Upper lobe of left lung (tissue), 6 donors: Measurements from ENCODE around the gene MRPS18A. TPM values are rescaled to one million over a fixed set of nuclear protein-coding genes. Genes with fewer than 3 reads are reported as not detected.

Experiments used
- ATAC-seq, 2 donors: fragments of 200-7000 bp; cut with Tn5 transposase; one replicate each; pipeline ENCODE4 v1.9.1; 2022; ENCODE audit warnings: mild to moderate bottlenecking in 2 of 2, moderate library complexity in 2 of 2; ENCODE audit not compliant: low FRiP score in 2 of 2
- DNase-seq, 2 donors: peaks; one replicate each; pipeline ENCODE4 v3.0.0-alpha.2; 2019 to 2020
- H3K27ac ChIP-seq, 4 donors: fragments of 200-600 bp; sonication (generic); one replicate each; pipeline ENCODE4 v1.5.1; 2016 to 2019
- H3K27me3 ChIP-seq, 4 donors: fragments of 200-600 bp; sonication (generic); one replicate each; pipeline ENCODE4 v1.5.1; 2017 to 2019
- H3K36me3 ChIP-seq, 4 donors: fragments of 200-600 bp; sonication (generic); one replicate each; pipeline ENCODE4 v1.5.1; 2016 to 2019
- H3K4me1 ChIP-seq, 4 donors: fragments of 200-600 bp; sonication (generic); one replicate each; pipeline ENCODE4 v1.5.1; 2018 to 2019
- H3K4me3 ChIP-seq, 4 donors: fragments of 200-600 bp; sonication (generic); one replicate each; pipeline ENCODE4 v1.5.1; 2017 to 2019; ENCODE audit warnings: mild to moderate bottlenecking in 2 of 4, moderate library complexity in 1 of 4
- H3K9me3 ChIP-seq, 4 donors: fragments of 200-600 bp; sonication (generic); one replicate each; pipeline ENCODE4 v1.5.1; 2018 to 2019
- EP300 ChIP-seq, 4 donors: sonication (generic); formaldehyde crosslinking; IDR thresholded peaks; one replicate each; pipeline ENCODE4 v1.5.1; 2017; ENCODE audit warnings: antibody characterized with exemption in 4 of 4, control low read depth in 2 of 4
- POLR2A ChIP-seq, 4 donors: fragments of 450-650 bp; IDR thresholded peaks; one replicate each; pipeline ENCODE4 v1.5.1; 2016 to 2017; ENCODE audit warnings: antibody characterized with exemption in 4 of 4, mild to moderate bottlenecking in 2 of 4
- POLR2AphosphoS5 ChIP-seq, 2 donors: sonication (generic); formaldehyde crosslinking; IDR thresholded peaks; one replicate each; pipeline ENCODE4 v1.5.1; 2017; ENCODE audit warnings: antibody characterized with exemption in 2 of 2
- WGBS, 2 donors: methylation state at CpG; one replicate each; pipeline ENCODE4 v1.1.5; 2017 to 2018; 5-methylcytosine and 5-hydroxymethylcytosine counted together
- total RNA-seq, 6 donors: library from RNA; depleted of rRNA in 4 of 6; stranded (reverse); fragments of >200 nt in 4 of 6; gene quantifications; one replicate each; pipeline versions ENCODE4 v1.1.0 to v1.2.1, GENCODE V29; 2016 to 2021
- TF ChIP-seq, protein P1 (sequence below), 6 experiments: fragments of 450-650 bp in 4 of 6; fragments of 200-600 bp in 2 of 6; sonication (generic) in 2 of 6; IDR thresholded peaks; one replicate each; pipeline ENCODE4 v1.5.1; 2016 to 2019; ENCODE audit warnings: antibody characterized with exemption in 6 of 6
- donor health status: DM: no; HTN: no; CAD: no; lungs with moderate emphysema.
- donor health status: DM: no; HTN: yes; CAD: no; lungs with severe emphysema.

Gene MRPS18A
- total RNA-seq, 6 donors from 2014 or later: 21.0 to 45.6 (median 33.4) TPM

DNA sequence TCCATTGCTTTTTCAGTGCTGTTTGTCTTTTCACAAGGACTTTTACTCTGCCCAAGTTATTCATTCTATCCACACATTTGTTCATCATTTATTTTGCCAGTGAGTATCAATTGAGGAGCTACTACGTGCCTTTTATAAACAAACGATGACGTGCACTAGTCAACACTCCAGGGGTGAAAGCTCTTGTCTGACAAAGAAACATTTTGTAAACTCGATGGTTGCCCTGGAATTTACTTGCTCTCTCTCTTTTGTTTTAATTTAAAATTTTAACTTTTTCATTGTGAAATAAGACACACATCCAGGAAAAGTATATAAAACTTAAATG, 8.3 kb upstream of the MRPS18A start:
- H3K27me3 ChIP-seq: no peaks in the 10 kb centered on the region
- WGBS, 2 donors: 64 to 65% methylated on average over 4 of the region's 4 CpGs
- no peak overlapping the region for H3K4me3 ChIP-seq
- no peaks in the 10 kb centered on the region for H3K36me3 ChIP-seq
- peaks cover 26 to 34% (median 31%) of the 10 kb centered on the region in 4 donors for H3K4me1 ChIP-seq
- no peaks in the 10 kb centered on the region for H3K9me3 ChIP-seq
- no peak for DNase-seq
- peak overlapping the region in 2 of 4 donors; percentile 72 to 76 for H3K27ac ChIP-seq
- no peak for ATAC-seq
- TF ChIP-seq POLR2A (IDR thresholded peaks at IDR 0.05): no peak

DNA sequence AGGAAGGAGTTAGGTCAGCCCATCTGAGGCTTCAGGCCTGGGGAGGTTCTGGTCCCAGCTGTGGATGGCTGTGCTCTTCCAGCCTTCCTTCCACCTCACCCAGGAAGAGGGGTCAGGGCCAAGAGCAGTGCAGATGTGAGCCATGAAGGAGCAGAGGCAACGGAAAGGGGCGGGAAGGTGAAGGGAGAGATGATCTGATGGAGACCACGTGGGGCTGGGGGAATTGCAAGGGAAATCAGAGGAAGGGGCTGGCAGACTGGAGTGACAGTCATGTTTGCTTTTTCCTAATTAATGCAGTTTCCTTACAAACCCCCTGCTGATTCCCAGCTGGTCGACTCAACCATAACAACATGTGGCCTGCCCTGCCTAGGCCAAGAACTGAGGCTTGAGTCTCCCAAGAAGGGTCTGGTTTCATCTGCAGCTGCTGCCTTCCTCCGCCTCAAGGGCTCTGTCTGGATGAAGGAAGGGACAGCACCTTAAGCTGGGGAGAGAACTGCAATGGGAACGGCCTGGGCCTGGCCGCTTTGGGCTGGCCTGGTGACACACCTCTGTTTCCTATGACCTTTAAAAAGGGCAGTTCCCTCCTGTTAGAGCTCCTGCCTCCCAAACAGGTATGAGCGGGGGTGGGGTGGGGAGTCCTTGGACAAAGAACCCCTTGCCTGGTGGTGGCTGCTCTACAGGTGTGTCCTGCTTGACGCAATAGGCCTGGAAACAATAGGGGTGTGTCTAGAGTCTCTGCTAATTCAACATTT, 7.8 kb upstream of the MRPS18A start:
- ATAC-seq (peak; percentile 65 to 90), DNase-seq (peak in 1 of 2 donors; percentile 86)
- peaks cover 24 to 30% (median 27%) of the 10 kb centered on the region in 4 donors for H3K4me1 ChIP-seq
- TF ChIP-seq EP300 (IDR thresholded peaks at IDR 0.05): no peak
- TF ChIP-seq, protein P1, sequence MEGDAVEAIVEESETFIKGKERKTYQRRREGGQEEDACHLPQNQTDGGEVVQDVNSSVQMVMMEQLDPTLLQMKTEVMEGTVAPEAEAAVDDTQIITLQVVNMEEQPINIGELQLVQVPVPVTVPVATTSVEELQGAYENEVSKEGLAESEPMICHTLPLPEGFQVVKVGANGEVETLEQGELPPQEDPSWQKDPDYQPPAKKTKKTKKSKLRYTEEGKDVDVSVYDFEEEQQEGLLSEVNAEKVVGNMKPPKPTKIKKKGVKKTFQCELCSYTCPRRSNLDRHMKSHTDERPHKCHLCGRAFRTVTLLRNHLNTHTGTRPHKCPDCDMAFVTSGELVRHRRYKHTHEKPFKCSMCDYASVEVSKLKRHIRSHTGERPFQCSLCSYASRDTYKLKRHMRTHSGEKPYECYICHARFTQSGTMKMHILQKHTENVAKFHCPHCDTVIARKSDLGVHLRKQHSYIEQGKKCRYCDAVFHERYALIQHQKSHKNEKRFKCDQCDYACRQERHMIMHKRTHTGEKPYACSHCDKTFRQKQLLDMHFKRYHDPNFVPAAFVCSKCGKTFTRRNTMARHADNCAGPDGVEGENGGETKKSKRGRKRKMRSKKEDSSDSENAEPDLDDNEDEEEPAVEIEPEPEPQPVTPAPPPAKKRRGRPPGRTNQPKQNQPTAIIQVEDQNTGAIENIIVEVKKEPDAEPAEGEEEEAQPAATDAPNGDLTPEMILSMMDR (IDR thresholded peaks at IDR 0.05): no peak
- no peak for TF ChIP-seq POLR2AphosphoS5 (IDR thresholded peaks at IDR 0.05)
- TF ChIP-seq POLR2A (IDR thresholded peaks at IDR 0.05): no peak
- H3K36me3 ChIP-seq: no peaks in the 10 kb centered on the region
- H3K27me3 ChIP-seq: no peaks in the 10 kb centered on the region
- WGBS, 2 donors: 85 to 88% methylated on average over 9 of the region's 9 CpGs
- peak overlapping the region in 3 of 4 donors; percentile 61 to 76 (median 72) for H3K27ac ChIP-seq
- no peak overlapping the region for H3K4me3 ChIP-seq
- no peaks in the 10 kb centered on the region for H3K9me3 ChIP-seq

- Histone ChIP-seq H3K27me3 (no peaks in the 10 kb centered on the region), H3K36me3 (no peaks in the 10 kb centered on the region), H3K4me3 (no peak overlapping the region), H3K27ac (no peak overlapping the region), H3K9me3 (no peaks in the 10 kb centered on the region), H3K4me1 (peaks cover 15 to 23% (median 20%) of the 10 kb centered on the region in 4 donors)
- ATAC-seq: no peak
- no peak for DNase-seq
- TF ChIP-seq EP300 (IDR thresholded peaks at IDR 0.05): no peak
- TF ChIP-seq POLR2A (IDR thresholded peaks at IDR 0.05): no peak
- 56 to 60% methylated on average over 2 of the region's 2 CpGs for WGBS, 2 donors
Observed at GRCh38 chr6:43689421-43689820, 1.8 kb upstream of the MRPS18A start.

DNA sequence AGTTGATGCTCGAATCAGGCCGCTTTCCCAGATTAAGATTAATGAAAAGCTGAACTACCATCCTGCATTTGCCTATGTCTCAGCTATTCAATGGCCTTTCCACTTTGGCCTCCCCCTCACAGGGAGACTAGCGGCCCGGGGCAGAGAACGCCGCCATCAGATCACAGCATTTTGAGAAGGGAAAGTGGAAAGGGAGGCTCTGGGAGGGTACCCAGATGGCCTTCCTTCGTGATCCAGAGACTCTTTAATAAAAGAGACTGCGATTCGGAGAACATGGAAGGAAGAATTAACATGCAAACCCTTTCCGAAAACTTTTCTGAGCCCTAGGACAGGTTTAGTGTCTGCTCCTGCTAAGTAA, 533 bp downstream of the MRPS18A start:
- Histone ChIP-seq H3K4me3 (peak overlapping the region; percentile 83 to 97 (median 88)), H3K36me3 (peaks cover 0 to 5% (median 0%) of the 10 kb centered on the region in 4 donors), H3K27me3 (no peaks in the 10 kb centered on the region), H3K9me3 (no peaks in the 10 kb centered on the region), H3K27ac (peak overlapping the region; percentile 81 to 92 (median 84)), H3K4me1 (peaks cover 29 to 44% (median 36%) of the 10 kb centered on the region in 4 donors)
- TF ChIP-seq, protein P1 (IDR thresholded peaks at IDR 0.05): no peak
- no peak for TF ChIP-seq EP300 (IDR thresholded peaks at IDR 0.05)
- no peak for TF ChIP-seq POLR2AphosphoS5 (IDR thresholded peaks at IDR 0.05)
- 13 to 15% methylated on average over 10 of the region's 10 CpGs for WGBS, 2 donors
- DNase-seq: no peak
- no peak for ATAC-seq

DNA sequence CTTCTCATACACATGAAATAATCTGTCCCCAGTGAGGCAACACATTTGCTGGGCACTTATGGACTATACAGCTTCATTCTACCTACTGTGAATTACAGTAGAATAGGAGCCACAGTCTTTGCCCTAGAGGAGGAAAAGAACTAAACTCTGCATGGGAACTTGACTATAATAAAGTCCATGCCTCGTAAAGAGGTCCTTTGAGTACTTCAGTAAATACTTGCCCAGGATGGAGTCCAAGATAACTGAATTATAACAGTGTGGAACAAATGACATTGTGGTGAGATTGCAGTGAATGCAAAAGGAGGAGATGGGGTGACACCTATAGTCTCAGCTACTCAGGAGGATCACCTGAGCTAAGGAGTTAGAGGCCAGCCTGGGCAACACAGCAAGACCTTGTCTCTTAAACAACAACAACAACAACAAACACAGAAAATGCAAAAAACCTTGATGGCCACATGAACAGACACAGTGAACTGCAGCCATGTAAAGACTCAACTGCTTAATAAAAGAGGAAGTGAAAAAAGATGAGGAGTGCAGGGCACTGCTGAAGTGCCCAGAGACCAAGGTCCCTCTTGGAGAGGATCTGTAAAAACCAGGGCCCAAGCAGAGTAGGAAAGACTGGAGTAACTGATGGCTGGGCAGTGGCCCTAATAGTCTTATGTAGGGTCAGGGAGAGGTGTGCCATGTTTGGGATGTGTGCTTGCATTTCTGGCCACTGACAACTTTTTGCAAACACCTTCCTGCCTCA, 3.7 kb downstream of the MRPS18A start:
- ATAC-seq (no peak), DNase-seq (no peak)
- H3K4me1 ChIP-seq: peaks cover 29 to 52% (median 39%) of the 10 kb centered on the region in 4 donors
- WGBS, 2 donors: 54 to 74% methylated on average over 1 of the region's 1 CpG
- peak overlapping the region in 1 of 4 donors; percentile 25 for H3K27ac ChIP-seq
- no peaks in the 10 kb centered on the region for H3K27me3 ChIP-seq
- H3K9me3 ChIP-seq: no peaks in the 10 kb centered on the region
- no peak overlapping the region for H3K4me3 ChIP-seq
- peaks cover 0 to 24% (median 18%) of the 10 kb centered on the region in 4 donors for H3K36me3 ChIP-seq
- TF ChIP-seq POLR2AphosphoS5 (IDR thresholded peaks at IDR 0.05) (no peak), EP300 (IDR thresholded peaks at IDR 0.05) (no peak), POLR2A (IDR thresholded peaks at IDR 0.05) (no peak)
- TF ChIP-seq, protein P1 (IDR thresholded peaks at IDR 0.05): no peak
